HG03060 (cell line): ENCODE data around the gene STAT4.

ENCODE experiments used
- ATAC-seq: cut with Tn5 transposase; IDR thresholded peaks from one replicate; pipeline ENCODE4 v1.9.1; 2021; ENCODE audit warnings: low read depth, moderate number of reproducible peaks; ENCODE audit not compliant: unreplicated experiment

STAT4 gene

GRCh38 chr2:191020221-191020741, 130.5 kb downstream of the STAT4 start:
- ATAC-seq: peak; percentile 45

DNA sequence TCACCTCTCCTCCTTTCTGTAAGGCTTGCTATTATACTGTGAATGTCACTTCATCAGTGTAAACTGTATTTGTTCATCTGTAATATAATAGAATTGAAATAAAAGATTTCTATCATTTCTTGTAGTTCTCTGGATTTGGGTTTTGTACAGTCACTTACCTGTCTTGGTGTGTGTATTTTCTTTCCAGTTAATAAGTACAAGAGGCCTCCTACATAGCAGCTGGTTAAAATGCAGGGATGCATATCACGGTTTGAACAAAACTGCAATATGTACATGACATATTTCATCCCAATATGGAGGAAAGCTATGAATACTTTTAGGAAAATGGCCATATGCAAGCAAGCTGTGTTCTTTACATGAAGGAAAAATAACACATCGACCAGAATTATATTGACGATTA, 131.4 kb downstream of the STAT4 start:
- no peak for ATAC-seq

GRCh38 chr2:191018643-191019119, 132.1 kb downstream of the STAT4 start:
- ATAC-seq: no peak

- no peak for ATAC-seq
Measured at GRCh38 chr2:191018048-191018447, 132.7 kb downstream of the STAT4 start.

- no peak for ATAC-seq
Measured at GRCh38 chr2:191015831-191016230, 135.0 kb downstream of the STAT4 start.

- ATAC-seq: no peak
Measured at GRCh38 chr2:191015239-191015638, 135.6 kb downstream of the STAT4 start.

DNA sequence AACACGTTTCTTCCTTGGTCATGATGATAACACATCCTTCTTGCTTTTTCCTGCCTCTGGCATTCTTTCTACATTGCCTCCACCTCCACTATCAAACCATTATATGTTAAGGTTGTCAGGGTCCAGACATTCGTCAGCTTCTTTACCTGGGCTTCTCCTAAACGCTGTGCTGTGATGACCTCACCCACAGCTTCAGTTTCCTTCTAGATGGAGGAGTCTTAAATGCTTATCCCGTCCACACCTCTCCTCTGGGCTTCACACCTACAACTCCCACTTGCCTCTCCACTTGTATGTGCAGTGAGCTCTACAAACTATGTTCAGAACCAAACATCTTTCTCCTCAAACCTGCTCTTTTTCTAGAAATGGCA, 136.2 kb downstream of the STAT4 start:
- peak; percentile 5 for ATAC-seq

DNA sequence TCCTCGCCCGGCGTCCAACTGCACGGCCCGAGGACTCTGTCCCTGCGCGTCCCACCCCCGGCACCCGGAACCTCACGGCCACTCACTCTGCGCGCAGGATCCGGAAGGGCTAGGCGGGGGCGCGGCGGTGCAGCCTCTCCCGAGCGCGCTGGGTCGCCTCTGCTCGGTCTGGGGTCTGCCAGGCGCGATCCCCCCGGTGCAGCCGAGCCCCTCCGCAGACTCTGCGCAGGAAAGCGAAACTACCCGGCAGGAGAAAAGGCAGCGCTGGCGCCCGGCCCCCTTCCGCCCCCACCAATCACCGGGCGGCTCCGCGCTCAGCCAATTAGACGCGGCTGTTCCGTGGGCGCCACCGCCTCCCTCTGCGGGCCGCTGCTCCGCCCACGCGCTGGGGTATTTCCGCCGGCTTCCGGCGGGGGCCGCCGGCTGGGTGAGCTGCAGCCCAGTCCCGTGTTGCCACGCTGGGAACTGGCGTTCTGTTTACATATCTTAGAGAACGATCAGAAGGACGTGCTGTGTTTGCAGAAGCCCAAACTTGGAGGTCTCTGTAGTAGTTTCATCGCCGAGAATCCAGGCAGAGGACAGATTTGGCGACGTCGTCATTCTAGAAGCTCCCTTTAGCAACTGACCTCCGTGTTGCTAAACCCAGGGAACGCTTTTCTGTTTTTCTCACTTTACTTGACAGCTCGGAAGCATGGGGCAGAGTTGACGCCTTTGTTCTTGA, 136.7 kb downstream of the STAT4 start, which contains the start of gene STAT1:
Gene STAT1, minus strand, starts transcription at position 240 of the 721 bp plus-strand sequence. CDS start 4,168 bp downstream, outside the sequence.
- ATAC-seq: peak; percentile 54

DNA sequence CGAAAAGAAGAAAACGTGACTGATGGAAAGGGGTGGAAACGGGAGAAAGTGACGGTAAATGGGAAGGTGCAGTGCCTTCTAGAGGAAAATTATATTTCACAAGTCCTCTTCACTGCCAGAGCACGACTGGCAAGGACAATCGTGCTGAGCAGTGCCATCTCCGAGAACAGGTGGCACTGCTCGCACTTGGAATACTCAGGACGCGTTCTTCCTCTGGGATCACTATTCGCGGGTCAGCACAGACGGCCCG, 137.2 kb downstream of the STAT4 start:
- ATAC-seq: no peak

DNA sequence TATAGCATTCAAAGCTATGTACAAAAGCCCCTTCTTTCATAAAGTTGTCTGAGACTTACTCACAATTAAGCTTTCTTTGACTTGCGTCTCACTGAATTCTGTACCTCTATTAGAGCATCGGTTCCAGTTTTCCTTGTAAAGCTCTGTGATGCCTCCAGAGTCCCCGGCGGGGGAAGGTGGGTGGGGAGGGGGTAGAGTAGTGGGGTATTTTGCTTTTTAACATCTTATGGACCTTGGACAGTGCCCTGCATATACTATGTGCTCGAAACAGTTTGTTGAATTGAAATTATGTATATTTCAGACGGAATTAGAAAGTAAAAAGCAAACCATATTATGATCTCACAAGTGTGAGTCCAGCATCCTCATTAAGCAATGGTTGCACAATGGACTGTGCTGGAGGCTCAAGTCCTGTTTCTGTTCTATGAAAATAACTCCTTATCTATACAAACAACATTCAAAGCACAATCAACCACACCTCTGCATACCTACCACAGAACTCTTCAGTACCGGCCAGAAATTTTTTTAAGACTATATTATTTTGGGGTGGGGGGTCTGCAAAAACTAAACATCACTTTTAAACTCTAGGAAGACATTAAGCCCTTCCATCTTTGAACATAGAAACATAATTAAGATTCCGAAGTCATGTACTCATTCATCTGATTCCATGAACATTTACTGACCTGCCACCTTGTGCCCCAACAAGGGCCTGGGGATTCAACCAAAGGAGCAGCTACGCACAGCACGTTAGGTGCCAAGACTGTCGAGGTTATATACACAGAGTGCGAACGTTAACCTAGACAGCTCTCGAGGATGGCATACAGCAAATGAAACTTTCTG, 137.7 kb downstream of the STAT4 start:
- no peak for ATAC-seq

DNA sequence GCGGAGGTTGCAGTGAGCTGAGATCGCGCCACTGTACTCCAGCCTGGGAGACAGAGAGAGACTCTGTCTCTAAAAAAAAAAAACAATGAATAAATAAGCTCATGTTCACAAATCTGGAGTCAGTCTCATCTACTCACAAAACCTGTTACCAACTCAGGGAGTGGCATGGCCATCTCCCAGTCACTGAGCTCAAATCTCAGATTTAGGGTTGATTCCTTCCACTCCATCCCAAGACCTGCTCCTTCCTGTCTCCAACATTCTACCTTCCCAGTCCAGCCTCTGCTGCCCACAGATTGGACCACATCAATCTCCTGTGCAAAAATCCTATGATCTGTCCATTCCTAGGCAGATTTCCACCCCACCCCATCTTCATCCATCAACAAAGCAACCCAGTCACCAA, 138.4 kb downstream of the STAT4 start:
- ATAC-seq: no peak

GRCh38 chr2:191010887-191011885, 139.6 kb downstream of the STAT4 start:
- ATAC-seq: no peak

DNA sequence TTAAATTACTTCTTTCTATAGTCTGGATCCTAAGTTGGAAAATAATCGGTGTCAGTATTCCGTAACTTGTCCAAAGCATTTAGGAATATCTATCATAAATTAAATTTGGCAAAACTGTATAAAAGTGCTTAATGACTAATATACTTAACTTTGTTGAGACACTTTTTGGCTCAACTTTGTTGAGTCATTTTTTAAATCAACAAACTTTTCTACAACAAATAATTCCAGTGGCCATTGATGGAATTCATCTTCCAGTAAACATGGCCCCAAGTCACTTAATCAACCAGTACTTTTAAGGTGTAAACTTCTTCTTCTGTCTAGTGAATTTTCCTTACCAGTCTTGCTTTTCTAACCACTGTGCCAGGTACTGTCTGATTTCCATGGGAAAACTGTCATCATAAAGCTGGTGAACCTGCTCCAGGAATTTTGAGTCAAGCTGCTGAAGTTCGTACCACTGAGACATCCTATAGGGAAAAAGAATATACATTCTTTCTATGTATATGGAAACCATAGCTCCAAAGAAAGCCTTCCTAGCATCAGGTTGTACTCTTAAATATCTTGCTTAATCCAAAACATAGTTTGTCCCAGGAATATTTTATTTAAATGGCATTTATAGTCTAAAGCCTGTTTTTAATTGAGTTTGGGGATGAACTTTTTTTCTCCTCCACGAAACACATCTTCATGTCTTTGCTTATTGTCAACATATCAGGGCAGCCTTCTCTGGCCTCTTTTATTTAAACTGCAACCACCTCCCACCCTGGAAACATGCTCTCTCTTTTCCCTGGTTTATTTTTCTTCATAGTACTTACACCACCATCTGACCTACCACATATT, 141.0 kb downstream of the STAT4 start:
- no peak for ATAC-seq

GRCh38 chr2:191008286-191008685, 142.5 kb downstream of the STAT4 start:
- ATAC-seq: no peak

- no peak for ATAC-seq
Measured at GRCh38 chr2:191006997-191007783, 143.6 kb downstream of the STAT4 start.

GRCh38 chr2:191006297-191006696, 144.5 kb downstream of the STAT4 start:
- no peak for ATAC-seq

GRCh38 chr2:191003405-191004309, 147.1 kb downstream of the STAT4 start:
- no peak for ATAC-seq

- ATAC-seq: no peak
Measured at GRCh38 chr2:191001624-191002023, 149.2 kb downstream of the STAT4 start.
